ENCODE measurements around the gene HOXD9. TPM values are rescaled to one million over a fixed set of nuclear protein-coding genes. Genes with fewer than 3 reads are reported as not detected.
A peak's percentile ranks its signal among the peaks of the same experiment; 100 is the strongest.

HOXD9 gene
- total and polyA plus RNA-seq, 2 donors (not counting 3 experiments of a cell fraction or from before 2014, with no cell fraction given) = 1.9 to 3.5 TPM

DNA sequence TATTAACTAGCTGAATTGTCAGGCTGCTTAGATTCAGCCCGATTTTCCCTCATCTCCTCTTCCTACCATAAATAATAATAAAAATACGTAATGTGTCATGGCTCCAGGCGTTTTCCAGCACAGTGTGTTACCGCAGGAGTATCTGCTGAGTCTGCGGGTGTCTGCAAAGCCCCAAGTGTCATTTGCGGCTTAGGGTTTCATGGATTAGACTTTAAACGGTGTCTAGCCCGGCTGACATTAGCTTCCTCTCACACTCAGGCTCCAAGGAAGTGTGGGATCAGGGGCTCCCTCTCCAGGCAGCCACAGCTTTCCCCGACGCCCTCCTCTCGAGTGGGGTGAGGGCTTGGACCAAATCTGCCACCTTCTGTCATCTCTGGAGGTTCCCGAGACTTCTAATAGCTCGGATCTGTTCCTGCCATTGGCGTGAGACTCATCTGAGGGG lies 51.9 kb downstream of the HOXD9 start:
- Histone ChIP-seq H3K36me3 (ENCODE audit: control insufficient read depth in 2 of 2, extremely low read depth in 1 of 2, insufficient read depth in 2 of 2, low read length in 2 of 2) (no peaks in the 10 kb centered on the region), H3K9me3 (replicated peaks; ENCODE audit: control insufficient read depth, insufficient read depth, low read length) (no peaks in the 10 kb centered on the region), H3K4me2 (ENCODE audit: insufficient read depth, low read length) (no peak overlapping the region), H3K27ac (ENCODE audit: insufficient read depth, low read depth, low read length) (no peak overlapping the region), H3K9ac (replicated peaks; ENCODE audit: extremely low read depth, insufficient read depth, low read length) (no peak overlapping the region), H3K79me2 (ENCODE audit: control insufficient read depth, insufficient read depth, low read length) (no peaks in the 10 kb centered on the region), H4K20me1 (replicated peaks; ENCODE audit: control insufficient read depth, extremely low read depth, insufficient read depth, low read length) (no peaks in the 10 kb centered on the region), H3K4me3 (replicated peaks in 1 of 3; ENCODE audit: insufficient read depth in 1 of 3, low read depth in 1 of 3, low read length in 3 of 3) (no peak overlapping the region), H3K9me1 (replicated peaks; ENCODE audit: control insufficient read depth, extremely low read depth, insufficient read depth, low read length) (no peaks in the 10 kb centered on the region), H2AFZ (ENCODE audit: low read depth, low read length) (no peak overlapping the region), H3K4me1 (ENCODE audit: control insufficient read depth, extremely low read depth, insufficient read depth, low read length) (peaks cover 20% of the 10 kb centered on the region), H3K27me3 (ENCODE audit: control insufficient read depth in 2 of 2, insufficient read depth in 2 of 2, low read length in 2 of 2) (no peaks in the 10 kb centered on the region)
- DNase-seq (ENCODE audit: low read depth, low spot score) (no peak), FAIRE-seq (no peak)
- CTCF ChIA-PET = interaction anchor here (0.7 to 3.5 kb wide), 5 partner anchors 11 to 478 kb away, joined by 3 to 20 read pairs (median 4); no protein-coding TSS in a partner anchor
- dilution Hi-C loops (cut with MboI; ENCODE audit: extremely low pct_ligation_motif_present, low sequenced_read_pairs) = no loop called here
- POLR2A ChIA-PET = no interaction called here
- TF ChIP-seq JUN (IDR thresholded peaks at IDR 0.05; ENCODE audit: borderline replicate concordance, insufficient read depth, insufficient read length, low read depth) (no peak), EZH2 (IDR thresholded peaks at IDR 0.05; ENCODE audit: borderline replicate concordance, low read depth, low read length, severe bottlenecking) (no peak), FOS (IDR thresholded peaks at IDR 0.05; ENCODE audit: borderline replicate concordance, insufficient read depth, low read length) (no peak), POLR2AphosphoS5 (IDR thresholded peaks at IDR 0.05; ENCODE audit: insufficient read depth, low read depth, low read length) (no peak)
- no TSS peak for BruUV-seq (replicated peaks)
- intact Hi-C loops (cut with micrococcal nuclease) = no loop called here

MicroRNAs within 50 kb of the gene (microRNA counts, 767-probe panel; counts per million panel counts)
- microRNA hsa-miR-10b-5p = 723 counts per million, percentile 96 among the panel's probes with 10 or more counts

Small RNAs within 50 kb of the gene (microRNA-seq; reads per million reads assigned to microRNA genes)
- gene MIR10B (ENCODE audit: borderline number of aligned reads, borderline replicate concordance) = 10,221 reads per million, percentile 97 among the genes with 10 or more reads in this experiment

Small RNAs within 50 kb of the gene (small RNA-seq; reads per million reads assigned to genes)
- gene MIR10B (ENCODE audit: insufficient read depth, insufficient read length, low read depth, low replicate concordance) = 341 reads per million, percentile 99 among the genes with 10 or more reads in this experiment

Other genes with a start within 250 kb of the HOXD9 start
- gene LNPK, start 120.5 kb upstream of the HOXD9 start, total RNA-seq = 11.2 and 11.8 TPM in 2 replicates
- gene LNPK, start 120.5 kb upstream of the HOXD9 start, polyA plus RNA-seq = 1.9 and 2.4 TPM in 2 replicates
- gene EVX2, start 38.8 kb upstream of the HOXD9 start, total RNA-seq = not detected in 2 replicates
- not detected in 2 replicates for gene EVX2, start 38.8 kb upstream of the HOXD9 start, polyA plus RNA-seq
- not detected in 2 replicates for gene HOXD13, start 30.0 kb upstream of the HOXD9 start, total RNA-seq
- gene HOXD13, start 30.0 kb upstream of the HOXD9 start, polyA plus RNA-seq = not detected in 2 replicates
- not detected in 2 replicates for gene HOXD12, start 22.9 kb upstream of the HOXD9 start, total RNA-seq
- not detected in 2 replicates for gene HOXD12, start 22.9 kb upstream of the HOXD9 start, polyA plus RNA-seq
- gene HOXD11, start 15.4 kb upstream of the HOXD9 start, total RNA-seq = not detected in 2 replicates
- gene HOXD11, start 15.4 kb upstream of the HOXD9 start, polyA plus RNA-seq = not detected in 2 replicates
- not detected in 2 replicates for gene HOXD10, start 5.9 kb upstream of the HOXD9 start, total RNA-seq
- gene HOXD10, start 5.9 kb upstream of the HOXD9 start, polyA plus RNA-seq = not detected in 2 replicates
- 14.9 and 15.6 TPM in 2 replicates for gene HOXD8, start 7.0 kb downstream of the HOXD9 start, total RNA-seq
- 6.4 and 7.2 TPM in 2 replicates for gene HOXD8, start 7.0 kb downstream of the HOXD9 start, polyA plus RNA-seq
- 11.5 and 13.7 TPM in 2 replicates for gene HOXD4, start 28.8 kb downstream of the HOXD9 start, total RNA-seq
- 7.6 TPM in 2 replicates for gene HOXD4, start 28.8 kb downstream of the HOXD9 start, polyA plus RNA-seq
- gene HOXD3, start 34.6 kb downstream of the HOXD9 start, total RNA-seq = 15.3 and 20.9 TPM in 2 replicates
- gene HOXD3, start 34.6 kb downstream of the HOXD9 start, polyA plus RNA-seq = 2.9 and 3.3 TPM in 2 replicates
- 10.4 and 14.1 TPM in 2 replicates for gene HOXD1, start 65.9 kb downstream of the HOXD9 start, total RNA-seq
- gene HOXD1, start 65.9 kb downstream of the HOXD9 start, polyA plus RNA-seq = 6.6 and 8.7 TPM in 2 replicates
- 31.3 and 31.7 TPM in 2 replicates for gene MTX2, start 146.7 kb downstream of the HOXD9 start, total RNA-seq
- 23.6 and 31.3 TPM in 2 replicates for gene MTX2, start 146.7 kb downstream of the HOXD9 start, polyA plus RNA-seq

Data from endothelial cell of umbilical vein (primary cell).